NCI-H128 (cell line): ENCODE results near the gene CNPPD1.

Source experiments
- DNase-seq: peaks from one replicate; lab custom pipeline; 2025; ENCODE audit not compliant: unreplicated experiment; lab: John Stamatoyannopoulos, UW

The CNPPD1 gene

DNA sequence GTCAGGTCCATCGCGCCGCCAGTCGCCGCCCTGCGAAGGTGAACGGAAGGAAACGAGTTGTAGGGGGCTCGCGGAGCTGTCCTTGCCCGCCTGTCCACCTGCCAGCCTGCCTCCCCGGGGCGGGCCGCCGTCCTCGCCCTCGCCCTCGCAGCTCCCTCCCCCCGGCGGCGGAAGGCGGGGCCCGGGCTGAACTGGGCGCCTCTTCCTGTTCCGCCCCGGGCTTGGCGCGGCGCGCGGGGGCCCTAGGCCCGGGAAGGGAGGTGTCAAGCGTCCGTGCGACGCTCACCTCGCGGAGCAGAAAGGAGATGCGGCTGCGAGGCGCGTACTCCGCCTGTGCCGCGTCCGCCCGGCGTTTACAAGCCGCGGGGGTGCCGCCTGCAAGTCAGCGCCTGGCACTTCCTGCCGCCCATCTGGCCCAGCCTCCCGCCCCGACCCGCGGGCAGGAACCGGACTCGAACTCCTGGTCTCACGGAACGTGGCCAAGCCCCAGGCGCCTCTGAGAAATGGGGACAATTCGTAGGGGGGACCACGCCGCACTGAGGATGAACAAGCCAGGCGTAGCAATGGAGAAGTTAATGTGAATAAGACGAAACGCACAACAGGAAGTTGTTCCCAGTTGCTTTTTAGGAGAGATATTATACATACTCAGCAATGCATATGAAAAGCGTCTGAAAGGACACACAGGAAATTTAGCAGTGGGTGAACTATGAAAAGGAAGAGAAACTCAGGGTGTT is at the start of gene CNPPD1:
CNPPD1 (minus strand) TSS at position 108 of the 734 bp plus-strand sequence; CDS start at position 11, 97 bp downstream.
- DNase-seq = peak; percentile 51

DNA sequence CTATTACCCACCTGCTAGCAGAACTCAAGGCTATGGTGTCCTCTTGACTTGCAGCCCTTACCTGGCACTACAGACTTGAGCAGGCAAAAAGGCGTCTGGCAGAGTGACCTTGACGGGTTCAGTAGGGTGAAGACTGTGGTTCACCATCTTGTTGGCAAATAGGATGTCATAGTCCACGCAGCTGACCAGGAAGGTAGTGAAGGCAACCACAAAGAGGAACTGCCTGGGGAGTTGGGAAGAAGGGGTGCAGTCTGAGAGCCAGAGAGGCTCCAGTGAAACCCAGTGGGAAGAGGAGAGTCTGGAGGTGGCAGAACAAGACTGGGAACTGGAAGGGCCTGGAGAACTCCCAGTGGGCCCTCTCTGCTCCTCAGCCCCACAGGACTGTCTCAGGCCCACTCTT is 48.6 kb upstream of the CNPPD1 start:
- DNase-seq = no peak

- no peak for DNase-seq
These were observed 47.3 kb upstream of the CNPPD1 start for GRCh38 chr2:219223831-219224610.

DNA sequence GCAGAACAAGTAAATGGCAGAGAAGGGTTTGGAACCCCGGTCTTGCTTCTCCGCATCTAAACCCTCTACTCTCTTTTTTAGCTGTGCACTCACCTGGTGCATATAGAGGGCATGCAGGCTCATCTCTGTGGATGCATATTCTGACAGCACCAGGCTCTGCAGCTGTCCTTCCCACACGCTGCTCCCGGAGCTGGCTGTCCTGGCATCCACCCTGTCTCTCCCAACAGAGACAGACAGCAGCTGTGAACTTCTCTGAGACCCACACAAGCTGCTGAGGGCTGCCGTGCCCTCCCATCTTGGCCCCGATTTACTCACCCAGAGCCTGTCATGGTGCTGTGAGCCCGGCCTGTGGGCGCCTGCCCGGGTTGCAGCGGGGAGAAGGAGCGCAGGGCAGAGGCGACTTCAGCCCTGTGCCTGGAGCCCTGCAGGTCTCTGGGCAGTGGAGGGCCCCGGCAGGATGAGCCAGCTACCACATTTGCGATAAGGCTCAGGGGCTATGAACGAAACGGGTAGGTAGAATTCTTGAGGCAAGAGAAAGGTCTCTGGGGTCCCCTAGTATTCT is 45.3 kb upstream of the CNPPD1 start:
- DNase-seq = no peak

DNA sequence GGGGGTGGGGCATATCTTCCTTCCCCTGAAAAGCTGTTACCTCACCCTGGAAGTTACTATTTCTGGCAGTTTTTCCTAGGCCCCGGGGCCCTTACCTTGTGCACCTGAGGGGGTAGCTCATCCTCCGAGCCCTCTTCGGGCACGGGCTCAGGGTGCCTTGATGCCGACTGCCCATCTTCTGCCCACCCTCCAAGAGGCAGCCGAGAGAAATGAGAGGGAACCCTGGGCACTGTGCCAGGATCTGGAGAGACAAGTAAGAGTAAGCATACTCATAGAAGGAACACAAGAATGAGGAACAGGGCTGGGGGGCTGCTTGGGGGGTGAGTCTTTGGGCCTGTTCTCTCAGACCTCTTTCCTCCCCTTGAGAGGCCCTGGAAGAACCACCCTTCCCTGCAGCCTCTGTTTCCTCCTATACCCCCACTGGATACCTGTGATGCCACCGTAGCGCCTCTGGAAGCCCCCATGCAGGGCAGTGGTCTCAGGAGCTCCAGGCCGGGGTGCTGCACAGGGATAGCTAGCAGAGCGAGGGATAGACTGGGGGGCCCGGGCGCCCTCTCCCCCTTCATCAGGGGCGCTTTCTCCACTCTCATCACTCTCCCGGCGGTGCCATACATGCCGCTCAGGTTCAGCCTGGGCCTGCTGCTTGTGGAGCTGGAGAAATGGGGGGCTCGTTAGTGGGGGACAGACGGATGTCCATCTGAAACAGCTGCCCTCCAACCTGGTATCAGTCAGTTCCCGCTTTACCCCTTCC is 44.1 kb upstream of the CNPPD1 start:
- DNase-seq = no peak

DNA sequence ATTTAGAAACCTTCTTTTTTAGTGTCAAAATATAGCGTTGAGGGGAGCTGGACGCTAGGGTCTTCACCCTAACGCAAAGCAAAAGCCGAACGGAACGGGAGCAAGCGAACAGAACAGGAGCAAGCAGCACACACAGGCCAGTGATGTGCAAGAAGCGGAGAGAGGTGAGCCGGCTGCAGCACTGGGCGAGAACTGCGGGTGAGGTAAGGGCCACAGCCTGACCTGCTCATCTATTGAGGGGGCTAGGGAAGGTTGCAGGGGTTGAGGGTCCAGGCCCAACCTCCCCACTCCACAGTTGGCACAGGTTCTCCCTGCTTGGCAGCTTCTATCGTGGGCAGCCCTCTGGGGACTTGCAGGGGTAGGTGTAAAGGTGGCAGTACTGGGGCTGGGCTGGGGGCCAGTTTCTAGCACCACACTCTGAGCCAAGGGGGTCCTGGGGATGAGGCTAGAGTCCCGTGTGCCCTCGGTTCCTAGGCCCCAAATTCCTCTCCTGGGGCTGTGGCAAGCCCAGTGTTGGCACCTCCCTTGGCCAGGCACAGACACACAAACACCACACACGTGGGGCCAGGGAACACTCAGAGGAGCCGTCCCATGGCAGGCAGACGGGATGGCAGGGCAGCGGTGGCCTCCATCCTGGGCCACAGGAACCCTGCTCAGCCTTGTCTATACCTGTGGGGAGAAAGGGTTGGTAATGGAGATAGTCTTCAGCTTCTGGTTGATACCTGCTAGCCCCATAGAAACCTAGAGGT is 43.2 kb upstream of the CNPPD1 start:
- no peak for DNase-seq

DNA sequence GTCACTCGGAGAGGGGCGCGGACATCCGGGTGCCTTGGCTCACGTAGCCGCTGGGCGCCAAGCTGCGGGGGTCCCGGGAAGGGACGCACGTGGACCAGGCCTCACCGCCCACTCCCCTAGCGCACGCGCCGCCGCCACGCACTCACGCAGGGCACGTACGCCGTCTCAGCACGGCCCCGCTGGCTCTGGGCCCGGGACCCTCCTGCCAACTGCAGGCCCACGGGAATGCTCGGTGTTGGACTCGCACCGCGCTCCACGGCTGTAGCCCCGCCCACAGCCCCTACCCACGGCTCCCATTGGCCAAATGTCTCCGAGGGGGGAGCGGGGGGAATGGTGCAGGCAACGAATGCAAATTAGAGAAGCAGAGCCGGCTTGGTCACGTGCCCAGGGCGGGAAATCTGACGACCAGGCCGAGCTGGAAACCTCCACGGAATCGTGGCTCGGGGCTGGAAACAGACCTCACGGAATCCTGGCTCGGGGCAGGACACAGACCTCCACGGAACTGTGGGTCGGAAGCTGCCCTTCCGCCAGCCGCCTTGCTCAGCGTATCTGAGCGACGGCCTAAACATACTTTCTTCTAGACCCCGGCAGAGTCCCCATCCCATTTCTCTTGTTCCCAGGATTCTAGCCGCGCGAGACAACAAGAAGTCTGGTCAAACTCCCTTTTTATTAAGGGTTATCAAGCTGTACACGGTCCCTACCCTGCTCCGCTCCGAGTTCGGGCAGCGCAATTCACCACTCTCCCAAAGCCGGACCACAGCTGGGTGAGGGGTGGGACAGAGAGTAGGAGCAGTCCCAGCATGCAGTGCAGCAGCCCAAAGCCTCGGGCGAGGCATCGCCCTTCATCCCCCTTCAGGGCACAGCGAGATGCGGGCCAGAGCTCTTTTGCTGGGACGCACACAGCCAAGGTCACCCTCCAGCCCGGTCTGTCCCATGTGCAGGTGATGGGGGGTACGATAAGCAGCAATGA is 42.3 kb upstream of the CNPPD1 start, which contains the start of gene ABCB6:
ABCB6 (minus strand) TSS at position 227 of the 970 bp plus-strand sequence. CDS start 285 bp downstream, outside the sequence.
- DNase-seq = peak; percentile 85

DNA sequence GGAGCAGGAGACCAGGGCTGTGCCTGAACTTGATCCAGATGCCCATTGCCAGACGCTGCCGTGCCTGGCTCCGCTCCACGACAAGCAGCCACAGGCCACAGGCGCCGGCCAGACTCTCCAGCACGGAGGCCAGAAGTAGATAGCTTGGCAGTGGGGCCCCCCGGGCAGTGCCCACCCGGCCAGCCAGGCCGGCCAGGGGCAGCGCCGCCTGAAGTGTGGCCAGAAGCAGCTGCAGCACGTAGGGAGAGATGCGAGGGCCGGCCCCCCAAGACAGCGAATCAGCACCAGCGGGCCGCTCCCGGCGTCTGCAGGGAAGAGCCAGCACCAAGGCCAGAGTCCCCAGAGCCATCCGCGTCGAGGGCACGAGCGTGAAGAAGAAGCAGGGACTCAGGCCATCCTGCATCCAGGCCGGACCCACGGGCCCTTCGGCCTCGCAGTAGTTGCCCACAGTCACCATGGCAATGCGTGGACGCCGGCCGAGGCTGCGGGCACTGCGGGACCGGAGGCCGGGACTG is 41.5 kb upstream of the CNPPD1 start:
- DNase-seq = no peak

DNA sequence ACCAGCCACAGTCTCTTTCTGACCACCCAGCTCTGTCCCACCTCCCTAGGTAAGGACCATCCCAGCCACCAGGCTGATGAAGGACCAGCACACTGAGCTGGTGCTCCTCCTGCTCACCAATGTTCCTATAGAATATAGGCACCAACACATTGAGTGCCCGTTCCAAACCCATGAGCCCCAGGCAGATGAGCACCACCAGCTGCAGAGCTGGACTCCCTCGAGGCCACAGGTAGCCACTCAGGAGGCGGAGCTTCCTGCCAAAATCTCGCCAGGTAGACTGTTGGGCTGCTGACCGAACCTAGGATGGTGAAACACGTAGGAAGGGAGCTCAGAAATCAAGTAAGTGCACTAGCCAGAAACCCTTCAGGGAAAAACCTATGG is 39.8 kb upstream of the CNPPD1 start:
- no peak for DNase-seq

DNA sequence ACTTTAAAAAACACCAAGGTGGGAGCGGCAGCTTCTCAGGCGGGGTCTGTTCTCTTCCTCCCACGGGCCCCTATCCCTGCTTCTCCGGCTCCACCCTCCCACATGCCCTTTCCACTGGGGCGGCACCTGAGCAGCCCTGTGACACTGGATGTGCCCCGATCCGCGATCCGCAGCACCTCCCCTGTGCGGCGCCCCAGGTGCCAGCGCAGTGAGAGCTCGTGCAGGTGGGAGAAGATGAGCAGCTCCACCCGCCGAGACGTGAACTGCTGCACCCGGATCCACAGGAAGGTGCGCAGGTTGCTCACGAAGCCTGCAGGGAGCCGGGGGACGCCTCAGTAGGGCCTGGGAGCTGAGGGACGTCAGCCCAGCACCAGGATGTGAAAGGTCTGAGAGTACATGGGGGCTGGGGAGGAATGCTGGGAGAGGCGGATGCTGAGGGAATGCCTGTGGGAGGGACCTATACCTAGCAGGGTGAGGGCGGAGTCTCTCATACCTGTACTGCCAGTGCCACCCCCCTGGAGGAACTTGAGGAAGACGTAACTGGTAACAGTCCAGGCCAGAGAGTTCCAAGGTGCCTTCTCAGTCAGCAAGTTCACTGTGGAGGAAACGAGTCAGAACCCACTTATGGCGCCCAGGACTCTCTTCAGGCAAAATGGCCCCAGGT is 39.3 kb upstream of the CNPPD1 start:
- no peak for DNase-seq

DNA sequence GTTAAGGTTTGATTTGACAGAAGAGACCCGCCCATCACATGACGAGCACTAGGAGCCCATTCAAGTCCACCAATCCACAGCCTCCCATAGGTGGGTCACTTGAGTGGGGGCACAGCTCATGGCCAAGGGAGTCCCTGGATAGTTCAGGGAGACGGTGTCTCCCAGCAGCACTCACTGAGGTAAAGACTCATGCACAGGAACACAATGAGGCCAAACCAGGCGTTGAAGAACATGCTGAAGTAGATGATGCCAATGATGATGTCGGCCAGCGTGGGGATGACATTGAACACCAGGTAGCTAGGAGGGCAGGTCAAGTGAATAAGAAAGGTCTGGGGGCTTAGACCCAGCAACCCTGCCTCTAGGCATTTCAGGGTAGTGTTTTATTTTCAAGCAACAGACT is 38.1 kb upstream of the CNPPD1 start:
- DNase-seq = no peak

DNA sequence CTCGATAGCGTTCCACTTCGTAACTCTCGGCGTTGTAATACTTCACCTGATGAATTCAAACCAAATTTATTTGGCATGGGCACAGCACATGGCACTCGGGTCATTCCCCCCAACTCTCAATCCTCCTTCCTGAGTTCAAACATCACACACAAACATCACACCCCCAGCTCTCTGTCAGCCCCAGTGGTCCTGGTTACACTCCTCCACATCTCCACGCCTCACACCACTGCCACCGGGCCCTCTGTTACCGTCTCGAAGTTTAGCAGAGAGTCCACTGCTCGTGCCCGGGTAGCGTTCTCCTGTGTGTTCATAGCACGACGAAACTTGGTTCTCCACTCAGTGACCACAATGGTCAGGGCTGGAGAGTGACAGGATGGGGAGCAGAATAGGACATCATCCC is 37.4 kb upstream of the CNPPD1 start:
- no peak for DNase-seq

GRCh38 chr2:219213486-219214071 is 36.9 kb upstream of the CNPPD1 start:
- DNase-seq = no peak

DNA sequence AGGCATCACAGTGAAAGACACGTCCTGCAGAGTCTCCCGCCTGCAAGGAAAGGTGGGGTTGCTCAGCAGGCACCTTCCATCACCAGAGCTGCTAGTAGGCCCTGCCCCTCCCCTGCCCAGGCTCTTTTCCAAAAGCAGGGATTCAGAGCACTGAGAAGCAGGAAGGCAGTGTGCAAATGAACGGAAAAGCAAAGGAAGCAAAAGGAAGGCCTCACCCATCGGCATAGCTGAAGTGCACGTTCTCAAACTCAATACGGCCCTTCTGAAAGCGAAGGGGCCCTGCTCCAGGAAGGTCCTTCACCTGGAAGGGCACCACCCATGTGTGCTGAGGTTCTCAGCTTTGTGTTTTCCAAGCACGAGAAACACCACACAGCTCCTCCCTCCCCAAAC is 36.3 kb upstream of the CNPPD1 start:
- no peak for DNase-seq

DNA sequence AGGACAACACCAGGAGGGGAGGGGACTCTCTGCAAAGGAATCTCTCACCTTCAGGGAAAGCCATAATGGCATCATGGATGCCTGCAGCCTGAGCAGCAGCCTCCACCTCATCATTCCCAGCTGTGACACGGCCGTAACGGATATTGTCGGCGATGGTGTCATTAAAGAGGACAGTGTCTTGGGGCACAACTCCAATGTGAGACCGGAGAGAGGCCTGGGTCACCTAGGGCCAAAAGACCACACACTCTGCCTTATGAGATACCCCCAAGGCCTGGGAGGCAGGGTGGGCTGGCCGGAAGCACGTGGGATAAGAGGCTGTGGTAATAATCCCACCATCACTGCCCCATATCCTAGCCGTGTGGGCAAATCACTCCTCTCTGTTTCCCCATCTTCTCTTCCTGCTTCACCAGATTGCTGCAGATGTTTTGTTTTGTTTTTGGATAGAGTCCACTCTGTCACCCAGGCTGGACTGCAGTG is 34.2 kb upstream of the CNPPD1 start:
- no peak for DNase-seq

DNA sequence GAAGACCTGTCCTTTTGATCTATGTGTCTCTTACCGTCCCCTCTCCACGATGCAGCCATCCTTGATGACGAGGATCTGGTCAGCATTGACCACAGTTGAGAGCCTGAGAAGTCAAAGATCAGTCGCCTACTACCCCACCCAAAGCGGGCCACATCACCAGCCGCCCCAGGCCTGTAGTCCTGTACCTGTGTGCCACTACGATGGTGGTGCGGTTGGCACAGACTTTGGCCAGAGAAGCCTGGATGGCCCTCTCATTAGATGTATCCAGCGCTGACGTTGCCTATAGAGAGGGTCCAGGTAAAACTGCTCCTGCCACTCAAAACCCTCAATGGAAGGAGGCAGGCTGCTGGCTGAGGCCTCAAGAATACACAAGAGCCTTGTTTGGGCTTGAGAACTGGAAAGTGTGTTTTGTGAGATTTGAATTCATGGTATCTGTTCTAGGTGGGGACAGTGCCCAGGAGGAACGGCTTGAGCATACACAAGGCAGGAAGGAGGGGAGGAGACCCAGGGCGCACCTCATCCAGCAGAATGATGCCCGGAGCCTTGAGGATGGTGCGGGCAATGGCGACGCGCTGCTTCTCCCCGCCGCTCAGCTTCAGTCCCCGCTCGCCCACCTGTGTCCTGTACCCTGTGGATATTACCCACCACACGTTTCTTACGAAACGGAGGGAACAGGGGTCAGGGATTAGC is 33.6 kb upstream of the CNPPD1 start:
- no peak for DNase-seq
